Lower lobe of right lung (tissue), 2 donors: ENCODE results near the gene GALC. TPM values are rescaled to one million over a fixed set of nuclear protein-coding genes. Genes with fewer than 3 reads are reported as not detected.
"Not testable (repeated sequence)": the region's sequence is repeated elsewhere in the genome, so short reads cannot be mapped to it uniquely, and the experiment has no call there.

Source experiments
- ATAC-seq, 2 donors: fragments of 200-7000 bp; cut with Tn5 transposase; one replicate each; pipeline ENCODE4 v1.9.1; 2020 to 2022; ENCODE audit warnings: mild to moderate bottlenecking in 2 of 2, moderate library complexity in 2 of 2
- DNase-seq: peaks from one replicate; pipeline ENCODE4 v3.0.0-alpha.2; 2020
- H3K27ac ChIP-seq: fragments of 200-600 bp; one replicate; pipeline ENCODE4 v1.8.0; 2022
- H3K27me3 ChIP-seq: fragments of 200-600 bp; one replicate; pipeline ENCODE4 v1.8.0; 2022; ENCODE audit warnings: low read depth
- H3K36me3 ChIP-seq: fragments of 200-600 bp; one replicate; pipeline ENCODE4 v1.8.0; 2022; ENCODE audit warnings: mild to moderate bottlenecking
- H3K4me1 ChIP-seq: fragments of 200-600 bp; one replicate; pipeline ENCODE4 v1.8.0; 2022
- H3K4me3 ChIP-seq: fragments of 200-600 bp; one replicate; pipeline ENCODE4 v1.8.0; 2022; ENCODE audit warnings: mild to moderate bottlenecking
- H3K9me3 ChIP-seq: fragments of 200-600 bp; one replicate; pipeline ENCODE4 v1.8.0; 2022
- intact Hi-C: fragments of 100-400 bp; cut with DNase I; formaldehyde crosslinking; loops from one replicate; pipeline ENCODE4 v1.11.0; 2022
- total RNA-seq: library from RNA; stranded (reverse); fragmentation: NEBNext Ultra II Directional; extraction: Animal tissue kit (Norgen Biotek cat#: 25700); gene quantifications from one replicate; pipeline ENCODE4 v1.2.1, GENCODE V29; 2021
- TF ChIP-seq, protein P1 (sequence below): fragments of 200-600 bp; IDR thresholded peaks from one replicate; pipeline ENCODE4 v1.8.0; 2022; ENCODE audit warnings: antibody characterized with exemption, mild to moderate bottlenecking
- donor health status: DM: no; HTN: yes; CAD: no; lungs with severe emphysema.

The GALC gene
- total RNA-seq, 1 donor from 2014 or later, result 59.4 TPM

DNA sequence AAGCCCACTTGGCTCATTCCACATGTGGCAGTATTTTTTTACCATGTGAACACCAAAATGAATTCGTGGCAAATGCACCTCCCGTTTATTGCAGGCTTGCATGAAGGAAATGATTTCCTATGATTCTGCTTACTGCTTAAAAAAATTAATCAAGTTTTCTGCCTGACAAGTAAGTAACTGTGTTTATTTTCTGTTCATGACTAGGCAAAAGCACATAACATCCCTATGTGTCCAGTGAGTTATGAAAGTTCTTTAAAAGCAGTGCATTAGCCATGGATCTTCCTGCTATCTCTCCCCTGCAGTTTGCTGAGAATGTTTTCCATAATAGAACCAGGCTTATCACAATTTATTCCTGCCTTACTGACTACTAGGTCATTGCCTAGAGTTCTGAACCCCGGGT, 32.3 kb upstream of the GALC start:
- DNase-seq, result no peak
- TF ChIP-seq, protein P1, sequence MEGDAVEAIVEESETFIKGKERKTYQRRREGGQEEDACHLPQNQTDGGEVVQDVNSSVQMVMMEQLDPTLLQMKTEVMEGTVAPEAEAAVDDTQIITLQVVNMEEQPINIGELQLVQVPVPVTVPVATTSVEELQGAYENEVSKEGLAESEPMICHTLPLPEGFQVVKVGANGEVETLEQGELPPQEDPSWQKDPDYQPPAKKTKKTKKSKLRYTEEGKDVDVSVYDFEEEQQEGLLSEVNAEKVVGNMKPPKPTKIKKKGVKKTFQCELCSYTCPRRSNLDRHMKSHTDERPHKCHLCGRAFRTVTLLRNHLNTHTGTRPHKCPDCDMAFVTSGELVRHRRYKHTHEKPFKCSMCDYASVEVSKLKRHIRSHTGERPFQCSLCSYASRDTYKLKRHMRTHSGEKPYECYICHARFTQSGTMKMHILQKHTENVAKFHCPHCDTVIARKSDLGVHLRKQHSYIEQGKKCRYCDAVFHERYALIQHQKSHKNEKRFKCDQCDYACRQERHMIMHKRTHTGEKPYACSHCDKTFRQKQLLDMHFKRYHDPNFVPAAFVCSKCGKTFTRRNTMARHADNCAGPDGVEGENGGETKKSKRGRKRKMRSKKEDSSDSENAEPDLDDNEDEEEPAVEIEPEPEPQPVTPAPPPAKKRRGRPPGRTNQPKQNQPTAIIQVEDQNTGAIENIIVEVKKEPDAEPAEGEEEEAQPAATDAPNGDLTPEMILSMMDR, result no peak
- Histone ChIP-seq H3K4me3 (no peak overlapping the region), H3K27me3 (no peaks in the 10 kb centered on the region), H3K36me3 (no peaks in the 10 kb centered on the region), H3K9me3 (no peaks in the 10 kb centered on the region), H3K27ac (no peak overlapping the region), H3K4me1 (peaks cover 14% of the 10 kb centered on the region)
- no peak for ATAC-seq
- intact Hi-C loops, result no loop called here

DNA sequence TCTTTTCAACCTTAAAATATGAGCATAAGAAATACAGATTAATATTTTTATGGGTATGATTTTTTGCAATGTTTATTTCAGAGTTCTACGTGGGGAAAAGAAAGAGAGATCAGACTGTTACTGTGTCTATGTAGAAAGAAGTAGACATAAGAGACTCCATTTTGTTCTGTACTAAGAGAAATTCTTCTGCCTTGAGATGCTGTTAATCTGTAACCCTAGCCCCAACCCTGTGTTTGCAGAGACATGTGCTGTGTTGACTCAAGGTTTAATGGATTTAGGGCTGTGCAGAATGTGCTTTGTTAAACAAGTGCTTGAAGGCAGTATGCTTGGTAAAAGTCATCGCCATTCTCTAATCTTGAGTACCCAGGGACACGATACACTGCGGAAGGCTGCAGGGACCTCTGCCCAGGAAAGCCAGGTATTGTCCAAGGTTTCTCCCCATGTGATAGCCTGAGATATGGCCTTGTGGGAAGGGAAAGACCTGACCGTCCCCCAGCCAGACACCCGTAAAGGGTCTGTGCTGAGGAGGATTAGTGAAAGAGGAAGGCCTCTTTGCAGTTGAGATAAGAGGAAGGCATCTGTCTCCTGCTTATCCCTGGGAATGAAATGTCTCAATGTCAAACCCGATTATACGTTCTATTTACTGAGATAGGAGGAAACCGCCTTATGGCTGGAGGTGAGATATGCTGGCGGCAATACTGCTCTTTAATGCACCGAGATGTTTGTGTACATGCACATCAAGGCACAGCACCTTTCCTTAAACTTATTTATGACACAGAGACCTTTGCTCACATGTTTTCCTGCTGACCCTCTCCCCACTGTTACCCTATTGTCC, 31.5 kb upstream of the GALC start:
- H3K27me3 ChIP-seq, DNase-seq, H3K36me3 ChIP-seq, H3K4me3 ChIP-seq, H3K9me3 ChIP-seq, H3K27ac ChIP-seq, ATAC-seq, intact Hi-C loops: not testable (repeated sequence)
- H3K4me1 ChIP-seq, result peaks cover 13% of the 10 kb centered on the region

- intact Hi-C loops, result no loop called here
These were observed 30.7 kb upstream of the GALC start for GRCh38 chr14:88023658-88024187.

GRCh38 chr14:88017535-88017934, 24.6 kb upstream of the GALC start:
- H3K27me3 ChIP-seq, result no peaks in the 10 kb centered on the region
- intact Hi-C loops, result no loop called here
- no peak overlapping the region for H3K4me3 ChIP-seq
- H3K27ac ChIP-seq, result no peak overlapping the region
- no peak for ATAC-seq
- no peak for DNase-seq
- H3K9me3 ChIP-seq, result no peaks in the 10 kb centered on the region
- no peaks in the 10 kb centered on the region for H3K36me3 ChIP-seq
- TF ChIP-seq, protein P1, result no peak
- H3K4me1 ChIP-seq, result peaks cover 6% of the 10 kb centered on the region

More at GRCh38 chr14:88023658-88024187, 30.7 kb upstream of the GALC start:
- no peak for DNase-seq
- H3K36me3 ChIP-seq, result no peaks in the 10 kb centered on the region
- no peaks in the 10 kb centered on the region for H3K27me3 ChIP-seq
- H3K4me3 ChIP-seq, result no peak overlapping the region
- H3K9me3 ChIP-seq, result no peaks in the 10 kb centered on the region
- no peak for ATAC-seq
- TF ChIP-seq, protein P1, result no peak
- peaks cover 13% of the 10 kb centered on the region for H3K4me1 ChIP-seq
- H3K27ac ChIP-seq, result no peak overlapping the region

- Histone ChIP-seq H3K9me3 (no peaks in the 10 kb centered on the region), H3K4me1 (peaks cover 6% of the 10 kb centered on the region), H3K4me3 (no peak overlapping the region), H3K36me3 (no peaks in the 10 kb centered on the region), H3K27me3 (no peaks in the 10 kb centered on the region), H3K27ac (no peak overlapping the region)
- no peak for ATAC-seq
- no peak for DNase-seq
- intact Hi-C loops, result no loop called here
- TF ChIP-seq, protein P1, result no peak
These were observed 23.8 kb upstream of the GALC start for GRCh38 chr14:88016768-88017167.

GRCh38 chr14:88013750-88014349, 20.9 kb upstream of the GALC start:
- Histone ChIP-seq H3K36me3 (no peaks in the 10 kb centered on the region), H3K27ac (no peak overlapping the region), H3K27me3 (no peaks in the 10 kb centered on the region), H3K4me1 (peaks cover 6% of the 10 kb centered on the region), H3K4me3 (no peak overlapping the region), H3K9me3 (no peaks in the 10 kb centered on the region)
- TF ChIP-seq, protein P1, result peak; percentile 87
- ATAC-seq, result peak; percentile 93 to 94
- intact Hi-C loops, result no loop called here
- peak; percentile 60 for DNase-seq
